Sigmoid colon (tissue), 4 donors: ENCODE data around the gene KERA.

ENCODE experiments used
- CTCF ChIP-seq, 4 experiments: fragments of 450-650 bp in 3 of 4; fragments of 200-600 bp in 1 of 4; IDR thresholded peaks; one replicate each; pipeline ENCODE4 v1.5.1; 2016 to 2019; ENCODE audit warnings: antibody characterized with exemption in 4 of 4, mild to moderate bottlenecking in 3 of 4, moderate library complexity in 2 of 4
- POLR2A ChIP-seq, 2 donors: fragments of 450-650 bp; IDR thresholded peaks; one replicate each; pipeline ENCODE4 v1.6.1; 2016; ENCODE audit warnings: antibody characterized with exemption in 2 of 2, mild to moderate bottlenecking in 2 of 2, moderate library complexity in 2 of 2
- POLR2AphosphoS5 ChIP-seq, 4 donors: sonication (generic); formaldehyde crosslinking; IDR thresholded peaks; one replicate each; pipeline ENCODE4 v1.6.1; 2017; ENCODE audit warnings: antibody characterized with exemption in 4 of 4

GRCh38 chr12:91001306-91001705, 56.5 kb downstream of the KERA start:
- TF ChIP-seq CTCF (IDR thresholded peaks at IDR 0.05) (no peak), POLR2A (IDR thresholded peaks at IDR 0.05) (no peak), POLR2AphosphoS5 (IDR thresholded peaks at IDR 0.05) (no peak)
